AG04449 (cell line): ENCODE data around the gene ATG7.

Experiments used
- CTCF ChIA-PET: fragments of 350-600 bp; formaldehyde crosslinking; extraction: SDS; loops from one replicate; lab custom pipeline; 2021; ENCODE audit warnings: antibody characterized with exemption; lab: Yijun Ruan, JAX
- POLR2A ChIA-PET: fragments of 400-600, 350-600 bp; formaldehyde crosslinking; extraction: SDS; loops from one replicate; lab custom pipeline; 2020; ENCODE audit warnings: antibody characterized with exemption, inconsistent platforms; lab: Yijun Ruan, JAX
- DNase-seq: peaks from one replicate; pipeline ENCODE4 v3.0.0-alpha.2; 2010; ENCODE audit warnings: low read depth, low spot score
- H3K4me3 ChIP-seq: 2 replicates; pipeline ENCODE4 v1.5.1; 2011; ENCODE audit warnings: low read depth, mild to moderate bottlenecking, control low read depth, low read length
- CTCF ChIP-seq: IDR thresholded peaks from one replicate; pipeline ENCODE4 v1.5.1; 2011; ENCODE audit warnings: mild to moderate bottlenecking, moderate library complexity, low read length, control low read depth, inconsistent platforms; ENCODE audit not compliant: insufficient read depth; ENCODE audit errors: missing control alignments

ATG7 gene

GRCh38 chr3:11580645-11581044 lies 308.4 kb downstream of the ATG7 start:
- CTCF ChIA-PET = interaction anchor here (1.2 kb wide), 1 partner anchor 71 kb away, joined by 4 read pairs; no protein-coding TSS in a partner anchor
- H3K4me3 ChIP-seq = no peak overlapping the region
- no peak for TF ChIP-seq CTCF
- POLR2A ChIA-PET = interaction anchor here (1.0 kb wide), 1 partner anchor 19 kb away, joined by 3 read pairs; no protein-coding TSS in a partner anchor
- DNase-seq = no peak

GRCh38 chr3:11581237-11582190 lies 309.3 kb downstream of the ATG7 start:
- H3K4me3 ChIP-seq = peak overlapping the region; percentile 54
- no peak for TF ChIP-seq CTCF

GRCh38 chr3:11582191-11582968 lies 310.2 kb downstream of the ATG7 start:
- TF ChIP-seq CTCF = no peak
- POLR2A ChIA-PET = no interaction called here
- CTCF ChIA-PET = interaction anchor here (1.0 to 1.4 kb wide), 4 partner anchors 11 to 203 kb away, joined by 3 to 4 read pairs (median 4); no protein-coding TSS in a partner anchor
- no peak for DNase-seq
- peak overlapping the region; percentile 54 for H3K4me3 ChIP-seq

More at GRCh38 chr3:11581237-11582190, 309.3 kb downstream of the ATG7 start:
- POLR2A ChIA-PET = interaction anchor here (1.0 kb wide), 1 partner anchor 19 kb away, joined by 3 read pairs; no protein-coding TSS in a partner anchor
- DNase-seq = no peak
- CTCF ChIA-PET = interaction anchor here (1.0 to 1.4 kb wide), 4 partner anchors 10 to 202 kb away, joined by 3 to 4 read pairs (median 4); no protein-coding TSS in a partner anchor

GRCh38 chr3:11583235-11583634 lies 311.0 kb downstream of the ATG7 start:
- no peak for TF ChIP-seq CTCF
- no peak for DNase-seq
- no peak overlapping the region for H3K4me3 ChIP-seq
- ChIA-PET POLR2A (interaction anchor here (0.6 kb wide), 1 partner anchor 17 kb away, joined by 3 read pairs; no protein-coding TSS in a partner anchor), CTCF (interaction anchor here (1.0 to 1.3 kb wide), 3 partner anchors 8 to 204 kb away, joined by 3 to 4 read pairs (median 3); no protein-coding TSS in a partner anchor)

GRCh38 chr3:11583638-11584046 lies 311.4 kb downstream of the ATG7 start:
- H3K4me3 ChIP-seq = no peak overlapping the region
- ChIA-PET CTCF (interaction anchor here (1.0 to 1.2 kb wide), 2 partner anchors 9 to 204 kb away, joined by 3 to 4 read pairs; no protein-coding TSS in a partner anchor), POLR2A (interaction anchor here (0.6 kb wide), 1 partner anchor 16 kb away, joined by 3 read pairs; no protein-coding TSS in a partner anchor)
- DNase-seq = no peak
- TF ChIP-seq CTCF = no peak
